ENCODE measurements around the gene CCNB1. TPM values are rescaled to one million over a fixed set of nuclear protein-coding genes. Genes with fewer than 3 reads are reported as not detected.

CCNB1 gene
- total RNA-seq, 1 experiment from 2014 or later = 281 TPM

GRCh38 chr5:69130241-69130640 lies 36.7 kb upstream of the CCNB1 start:
- intact Hi-C loops (cut with micrococcal nuclease) = loop anchor here (10.0 kb wide), 1 partner anchor 65 kb away; no protein-coding TSS in a partner anchor

More at GRCh38 chr5:69130241-69130640, 36.7 kb upstream of the CCNB1 start:
- H4K20me1 ChIP-seq (ENCODE audit: insufficient read depth) = no peaks in the 10 kb centered on the region
- H3K36me3 ChIP-seq (ENCODE audit: control insufficient read depth in 1 of 2, insufficient read depth in 2 of 2, low read length in 2 of 2) = peaks cover 3 to 15% of the 10 kb centered on the region in 2 experiments; a peak in 3 of 4 replicates
- no peak overlapping the region for H3K4me3 ChIP-seq (replicated peaks in 1 of 2; ENCODE audit: low read depth in 1 of 2, low read length in 2 of 2)
- H3K9me3 ChIP-seq (ENCODE audit: control insufficient read depth in 1 of 2, insufficient read depth in 1 of 2, low read depth in 1 of 2, low read length in 2 of 2) = no peaks in the 10 kb centered on the region
- no peaks in the 10 kb centered on the region for H3K27me3 ChIP-seq (ENCODE audit: insufficient read depth, low read length)
- no peaks in the 10 kb centered on the region for H3K79me2 ChIP-seq (ENCODE audit: insufficient read depth, low read length)
- H3K9me2 ChIP-seq (ENCODE audit: insufficient read depth) = no peaks in the 10 kb centered on the region
- no TSS peak for BruUV-seq (replicated peaks)
- no peak overlapping the region for H3K27ac ChIP-seq (ENCODE audit: low read depth, low read length)
- ChIA-PET CTCF (no interaction called here), RAD21 (ENCODE audit: low non-redundant PET in 1 of 2, low total read pairs in 2 of 2, uncharacterized antibody in 2 of 2, unreplicated experiment in 2 of 2) (no interaction called here), POLR2A (no interaction called here)
- no peak overlapping the region for H2AFZ ChIP-seq (ENCODE audit: low read depth, low read length, poor library complexity, severe bottlenecking)
- DNase-seq (ENCODE audit: low read depth, low spot score) (no peak), ATAC-seq (no peak)
- no peak for TF ChIP-seq MAX (IDR thresholded peaks at IDR 0.05)
- no peak for TF ChIP-seq SRF (IDR thresholded peaks at IDR 0.05; ENCODE audit: low read depth)
- no peak for TF ChIP-seq SP1 (IDR thresholded peaks at IDR 0.05; ENCODE audit: low read depth)
- no peak for TF ChIP-seq EGR1 (IDR thresholded peaks at IDR 0.05; ENCODE audit: low read depth)
- TF ChIP-seq FOSL1 (IDR thresholded peaks at IDR 0.05; ENCODE audit: low read depth) = no peak
- no peak for TF ChIP-seq POLR2A (IDR thresholded peaks at IDR 0.05; ENCODE audit: borderline replicate concordance, extremely low read depth, insufficient read depth, insufficient read length)
- TF ChIP-seq SIN3A (IDR thresholded peaks at IDR 0.05; ENCODE audit: low read depth) = no peak
- no peak for TF ChIP-seq RAD21 (IDR thresholded peaks at IDR 0.05; ENCODE audit: low read depth)
- TF ChIP-seq CEBPB (IDR thresholded peaks at IDR 0.05; ENCODE audit: low read depth) = no peak
- no peak for TF ChIP-seq ZFX (IDR thresholded peaks at IDR 0.05)
- no peak for TF ChIP-seq YY1 (IDR thresholded peaks at IDR 0.05; ENCODE audit: extremely low read depth, insufficient replicate concordance, low read depth, low read length)
- TF ChIP-seq, protein P1, sequence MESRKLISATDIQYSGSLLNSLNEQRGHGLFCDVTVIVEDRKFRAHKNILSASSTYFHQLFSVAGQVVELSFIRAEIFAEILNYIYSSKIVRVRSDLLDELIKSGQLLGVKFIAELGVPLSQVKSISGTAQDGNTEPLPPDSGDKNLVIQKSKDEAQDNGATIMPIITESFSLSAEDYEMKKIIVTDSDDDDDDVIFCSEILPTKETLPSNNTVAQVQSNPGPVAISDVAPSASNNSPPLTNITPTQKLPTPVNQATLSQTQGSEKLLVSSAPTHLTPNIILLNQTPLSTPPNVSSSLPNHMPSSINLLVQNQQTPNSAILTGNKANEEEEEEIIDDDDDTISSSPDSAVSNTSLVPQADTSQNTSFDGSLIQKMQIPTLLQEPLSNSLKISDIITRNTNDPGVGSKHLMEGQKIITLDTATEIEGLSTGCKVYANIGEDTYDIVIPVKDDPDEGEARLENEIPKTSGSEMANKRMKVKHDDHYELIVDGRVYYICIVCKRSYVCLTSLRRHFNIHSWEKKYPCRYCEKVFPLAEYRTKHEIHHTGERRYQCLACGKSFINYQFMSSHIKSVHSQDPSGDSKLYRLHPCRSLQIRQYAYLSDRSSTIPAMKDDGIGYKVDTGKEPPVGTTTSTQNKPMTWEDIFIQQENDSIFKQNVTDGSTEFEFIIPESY (IDR thresholded peaks at IDR 0.05; ENCODE audit: extremely low read depth, insufficient replicate concordance, low read length) = no peak
- TF ChIP-seq JUND (IDR thresholded peaks at IDR 0.05) = no peak
- TF ChIP-seq, protein P2, sequence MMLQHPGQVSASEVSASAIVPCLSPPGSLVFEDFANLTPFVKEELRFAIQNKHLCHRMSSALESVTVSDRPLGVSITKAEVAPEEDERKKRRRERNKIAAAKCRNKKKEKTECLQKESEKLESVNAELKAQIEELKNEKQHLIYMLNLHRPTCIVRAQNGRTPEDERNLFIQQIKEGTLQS (IDR thresholded peaks at IDR 0.05) = no peak
- TF ChIP-seq EZH2phosphoT487 (IDR thresholded peaks at IDR 0.05; ENCODE audit: borderline replicate concordance) = no peak
- TF ChIP-seq ELF1 (IDR thresholded peaks at IDR 0.05; ENCODE audit: borderline replicate concordance, low read depth) = no peak
- no peak for TF ChIP-seq CBX3 (IDR thresholded peaks at IDR 0.05; ENCODE audit: low read depth)
- TF ChIP-seq, protein P3, sequence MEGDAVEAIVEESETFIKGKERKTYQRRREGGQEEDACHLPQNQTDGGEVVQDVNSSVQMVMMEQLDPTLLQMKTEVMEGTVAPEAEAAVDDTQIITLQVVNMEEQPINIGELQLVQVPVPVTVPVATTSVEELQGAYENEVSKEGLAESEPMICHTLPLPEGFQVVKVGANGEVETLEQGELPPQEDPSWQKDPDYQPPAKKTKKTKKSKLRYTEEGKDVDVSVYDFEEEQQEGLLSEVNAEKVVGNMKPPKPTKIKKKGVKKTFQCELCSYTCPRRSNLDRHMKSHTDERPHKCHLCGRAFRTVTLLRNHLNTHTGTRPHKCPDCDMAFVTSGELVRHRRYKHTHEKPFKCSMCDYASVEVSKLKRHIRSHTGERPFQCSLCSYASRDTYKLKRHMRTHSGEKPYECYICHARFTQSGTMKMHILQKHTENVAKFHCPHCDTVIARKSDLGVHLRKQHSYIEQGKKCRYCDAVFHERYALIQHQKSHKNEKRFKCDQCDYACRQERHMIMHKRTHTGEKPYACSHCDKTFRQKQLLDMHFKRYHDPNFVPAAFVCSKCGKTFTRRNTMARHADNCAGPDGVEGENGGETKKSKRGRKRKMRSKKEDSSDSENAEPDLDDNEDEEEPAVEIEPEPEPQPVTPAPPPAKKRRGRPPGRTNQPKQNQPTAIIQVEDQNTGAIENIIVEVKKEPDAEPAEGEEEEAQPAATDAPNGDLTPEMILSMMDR (IDR thresholded peaks at IDR 0.05 in 2 of 3, conservative IDR thresholded peaks at IDR 0.05 in 1 of 3; ENCODE audit: borderline replicate concordance in 1 of 3, insufficient read depth in 1 of 3, low read depth in 2 of 3, low read length in 2 of 3) = no peak
- TF ChIP-seq TCF7L2 (IDR thresholded peaks at IDR 0.05; ENCODE audit: borderline replicate concordance, extremely low read depth, insufficient read depth, insufficient read length) = no peak
- TF ChIP-seq REST (IDR thresholded peaks at IDR 0.05; ENCODE audit: low read depth) = no peak
- no peak overlapping the region for H3K4me2 ChIP-seq (ENCODE audit: low read length)
- H3K4me1 ChIP-seq (ENCODE audit: control insufficient read depth in 1 of 2, insufficient read depth in 2 of 2, low read length in 2 of 2) = no peaks in the 10 kb centered on the region
- no peak overlapping the region for H3K9ac ChIP-seq (ENCODE audit: low read length)

Data from HCT116 (cell line).